HG02763 (cell line): Measurements from ENCODE around the gene UQCRHL.

Source experiments
- ATAC-seq: cut with Tn5 transposase; IDR thresholded peaks from one replicate; pipeline ENCODE4 v1.9.1; 2021; ENCODE audit warnings: mild to moderate bottlenecking, moderate library complexity; ENCODE audit not compliant: unreplicated experiment

Gene UQCRHL

DNA sequence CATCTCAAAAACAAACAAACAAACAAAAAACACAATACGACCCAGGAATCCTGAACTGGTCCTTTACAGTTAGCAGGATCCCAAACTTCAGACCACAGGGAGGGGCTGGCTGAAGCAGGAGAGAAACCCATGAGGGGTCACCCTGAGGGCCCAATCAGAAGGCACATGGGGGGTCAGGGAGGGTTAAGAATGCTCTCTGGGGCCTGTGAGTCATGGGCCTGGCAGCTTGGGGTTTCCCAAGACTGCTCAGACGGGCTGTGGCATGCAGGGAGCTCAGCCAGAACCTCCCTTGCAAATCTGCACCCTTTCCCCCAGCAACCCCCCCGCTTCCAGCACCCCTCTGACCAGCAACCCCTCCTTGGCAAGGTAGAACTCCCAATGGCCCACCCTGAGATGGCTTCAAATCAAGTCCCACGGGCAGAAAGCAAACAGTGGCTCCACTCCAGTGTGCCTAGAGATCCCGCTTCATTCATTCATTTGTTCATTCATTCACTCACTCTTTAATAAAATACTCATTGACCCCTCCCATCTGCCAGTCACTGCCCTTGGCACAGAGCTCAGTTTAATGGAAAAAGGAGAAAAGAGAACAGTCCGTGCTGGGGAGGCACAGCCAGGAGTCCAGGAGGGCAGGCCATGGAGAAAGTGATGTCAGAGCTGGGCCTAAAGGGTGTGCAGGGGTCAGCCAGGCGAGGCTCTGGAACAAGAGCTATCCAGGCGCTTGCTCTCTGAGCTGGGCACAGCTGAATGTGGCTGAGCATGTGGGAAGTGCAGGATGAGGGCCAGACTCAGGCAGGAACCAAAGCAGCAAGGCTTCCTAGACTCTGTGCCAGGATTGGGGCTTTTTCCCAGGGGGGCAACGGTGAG lies 8.2 kb downstream of the UQCRHL start:
- no peak for ATAC-seq

DNA sequence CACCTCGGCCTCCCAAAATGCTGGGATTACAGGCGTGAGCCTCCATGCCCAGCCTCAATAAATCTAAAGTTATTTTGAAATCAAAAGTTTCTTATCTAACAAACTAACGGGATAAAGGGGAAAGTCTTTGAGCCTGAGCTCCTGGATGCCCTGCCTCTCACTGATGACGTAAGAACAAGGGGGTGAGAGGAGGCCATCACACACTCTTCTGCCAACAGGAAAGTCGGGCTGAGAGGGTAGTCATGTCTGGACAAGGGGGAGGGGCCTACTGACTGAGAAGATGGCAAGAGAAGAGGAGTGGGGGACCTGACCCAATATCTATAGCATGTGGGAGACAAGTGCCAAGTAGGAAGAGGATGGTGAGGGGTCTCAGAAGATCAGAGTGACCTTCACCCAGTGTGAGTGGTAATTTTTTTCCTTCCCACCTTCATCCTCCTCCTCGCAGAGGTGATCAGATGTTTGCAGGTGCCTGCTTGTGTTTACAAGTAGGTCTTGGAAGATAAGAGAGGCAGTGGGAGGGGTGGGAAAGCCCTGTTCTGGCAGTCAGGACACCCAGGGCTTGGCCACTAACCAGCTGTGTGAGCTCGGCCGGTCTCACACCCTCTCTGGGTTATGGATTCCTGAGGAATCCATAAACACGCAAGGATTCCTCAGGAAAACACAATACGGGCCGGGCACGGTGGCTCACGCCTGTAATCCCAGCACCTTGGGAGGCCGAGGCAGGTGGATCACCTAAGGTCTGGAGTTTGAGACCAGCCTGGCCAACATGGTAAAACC lies 9.6 kb downstream of the UQCRHL start:
- no peak for ATAC-seq

DNA sequence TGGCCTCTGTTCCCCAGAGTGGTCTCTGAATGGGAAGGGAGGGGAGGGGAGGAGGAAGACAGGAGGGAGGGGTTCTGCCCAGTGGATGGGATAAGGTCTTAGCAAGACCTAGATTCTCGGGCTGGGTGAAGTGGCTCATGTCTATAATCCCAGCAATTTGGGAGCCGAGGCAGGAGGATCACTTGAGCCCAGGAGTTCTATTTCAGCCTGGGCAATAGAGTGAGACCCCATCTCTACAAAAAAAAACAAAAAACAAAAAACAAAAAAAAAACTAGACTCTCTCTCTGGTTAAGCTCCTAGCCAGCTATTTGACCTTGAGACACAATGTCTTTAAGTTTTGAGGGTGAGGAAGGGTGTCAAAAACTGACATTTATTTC lies 11.4 kb downstream of the UQCRHL start:
- ATAC-seq: no peak

DNA sequence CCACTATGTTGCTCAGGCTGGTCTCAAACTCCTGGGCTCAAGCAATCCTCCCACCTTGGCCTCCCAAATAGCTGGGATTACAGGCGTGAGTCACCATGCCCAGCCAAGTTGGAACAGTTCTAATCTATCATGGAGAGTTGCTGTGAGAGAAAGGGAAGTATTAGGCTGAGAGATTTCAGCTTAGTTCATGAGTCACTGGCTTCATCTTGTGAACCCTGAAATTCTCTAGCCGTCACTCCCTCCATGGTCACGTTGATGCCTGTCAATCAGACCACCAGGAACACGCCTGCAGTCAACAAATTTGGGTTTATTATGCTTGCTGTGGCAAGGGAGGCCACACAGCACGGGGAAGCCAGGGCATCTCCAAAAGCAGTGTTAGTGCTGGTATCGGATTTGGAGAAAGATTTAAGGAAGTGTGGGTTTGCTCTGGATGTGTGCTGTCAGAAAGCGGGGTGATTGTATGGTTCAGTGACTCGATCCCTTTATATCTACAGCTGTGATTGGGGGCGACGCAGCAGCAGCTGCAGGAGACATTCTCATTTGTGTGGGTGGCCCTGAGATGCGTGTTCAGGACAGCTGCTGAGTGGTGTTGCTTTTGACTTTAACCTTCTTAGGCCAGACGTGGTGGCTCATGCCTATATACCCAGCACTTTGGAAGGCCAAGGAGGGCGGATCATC lies 18.7 kb downstream of the UQCRHL start:
- no peak for ATAC-seq

DNA sequence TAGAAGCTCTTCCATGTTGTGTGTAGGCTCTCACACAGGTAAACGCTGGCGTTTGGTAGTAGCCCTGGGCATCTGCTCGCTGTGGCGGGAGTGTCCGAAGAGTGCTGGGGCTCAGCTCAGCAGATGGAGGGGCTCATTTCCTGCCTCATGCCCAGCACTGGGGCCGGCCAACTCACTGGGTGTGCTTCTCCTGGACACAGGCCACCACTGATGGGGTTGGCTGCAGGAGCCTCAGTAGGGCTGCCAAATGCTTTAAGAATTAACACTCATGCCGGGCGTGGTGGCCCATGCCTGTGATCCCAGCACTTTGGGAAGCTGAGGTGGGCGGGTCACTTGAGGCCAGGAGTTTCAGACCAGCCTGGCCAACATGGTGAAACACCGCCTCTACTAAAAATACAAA lies 20.9 kb downstream of the UQCRHL start:
- no peak for ATAC-seq

DNA sequence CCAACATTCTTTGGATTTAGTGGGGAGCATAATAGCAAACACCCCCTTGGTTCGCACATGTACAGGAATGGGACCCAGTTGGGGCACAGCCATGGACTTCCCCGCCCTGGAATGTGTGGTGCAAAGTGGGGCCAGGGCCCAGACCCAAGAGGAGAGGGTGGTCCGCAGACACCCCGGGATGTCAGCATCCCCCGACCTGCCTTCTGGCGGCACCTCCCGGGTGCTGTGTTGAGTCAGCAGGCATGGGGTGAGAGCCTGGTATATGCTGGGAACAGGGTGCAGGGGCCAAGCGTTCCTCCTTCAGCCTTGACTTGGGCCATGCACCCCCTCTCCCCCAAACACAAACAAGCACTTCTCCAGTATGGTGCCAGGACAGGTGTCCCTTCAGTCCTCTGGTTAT lies 21.8 kb downstream of the UQCRHL start:
- ATAC-seq: no peak

DNA sequence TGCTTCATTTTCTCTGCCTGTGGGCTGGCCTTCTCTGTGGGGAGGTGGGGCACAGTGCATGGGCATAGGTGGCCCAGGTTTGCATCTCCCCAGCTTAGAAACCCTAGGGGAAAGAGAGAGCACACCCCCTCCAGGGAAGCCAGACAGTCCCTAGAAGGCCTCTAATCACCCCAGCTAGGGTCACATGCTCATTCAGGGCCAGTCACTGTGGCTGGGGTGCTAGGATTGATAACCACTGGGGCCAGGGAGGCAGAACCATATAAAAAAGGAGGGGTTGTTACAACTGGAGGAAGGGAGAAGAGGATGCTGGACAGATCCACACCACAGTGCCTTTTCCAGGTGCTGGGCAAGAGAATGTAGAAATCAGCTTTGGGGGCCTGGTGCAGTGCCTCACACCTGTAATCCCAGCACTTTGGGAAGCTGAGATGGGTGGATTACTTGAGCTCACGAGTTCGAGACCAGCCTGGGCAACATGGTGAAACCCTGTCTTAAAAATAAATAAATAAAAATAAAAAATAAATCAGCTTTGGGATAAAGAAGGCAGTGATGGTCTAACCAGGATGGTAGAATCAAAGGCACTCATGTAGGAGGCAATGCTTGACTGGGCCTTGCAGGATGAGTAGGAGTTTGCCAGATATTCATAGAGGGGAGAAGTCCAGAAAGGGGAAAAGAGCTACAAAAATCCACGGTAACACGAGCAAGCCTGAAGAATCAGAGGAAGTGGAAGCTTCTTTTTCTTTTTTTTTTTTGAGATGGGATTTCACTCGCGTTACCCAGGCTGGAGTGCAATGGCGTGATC lies 29.3 kb downstream of the UQCRHL start:
- ATAC-seq: no peak

DNA sequence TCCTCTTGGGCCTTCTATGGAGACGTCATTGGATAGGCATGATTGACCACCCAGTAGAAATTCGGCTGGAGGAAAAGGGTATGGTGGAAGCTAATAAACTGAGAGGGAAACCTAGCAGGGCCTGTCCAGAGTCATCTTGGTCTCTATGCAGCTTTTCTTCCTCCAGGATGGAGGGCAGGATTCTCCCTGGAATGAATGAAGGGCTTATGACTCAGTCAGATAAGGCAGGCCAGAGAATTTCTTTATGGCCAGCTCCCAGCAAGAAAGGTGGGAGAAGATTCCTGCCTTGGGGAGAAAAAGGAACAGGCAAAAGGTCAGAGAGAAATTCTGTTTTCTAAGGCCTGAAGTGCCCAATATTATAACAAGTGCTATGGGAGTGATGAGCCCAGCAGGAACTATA lies 31.7 kb downstream of the UQCRHL start:
- no peak for ATAC-seq

DNA sequence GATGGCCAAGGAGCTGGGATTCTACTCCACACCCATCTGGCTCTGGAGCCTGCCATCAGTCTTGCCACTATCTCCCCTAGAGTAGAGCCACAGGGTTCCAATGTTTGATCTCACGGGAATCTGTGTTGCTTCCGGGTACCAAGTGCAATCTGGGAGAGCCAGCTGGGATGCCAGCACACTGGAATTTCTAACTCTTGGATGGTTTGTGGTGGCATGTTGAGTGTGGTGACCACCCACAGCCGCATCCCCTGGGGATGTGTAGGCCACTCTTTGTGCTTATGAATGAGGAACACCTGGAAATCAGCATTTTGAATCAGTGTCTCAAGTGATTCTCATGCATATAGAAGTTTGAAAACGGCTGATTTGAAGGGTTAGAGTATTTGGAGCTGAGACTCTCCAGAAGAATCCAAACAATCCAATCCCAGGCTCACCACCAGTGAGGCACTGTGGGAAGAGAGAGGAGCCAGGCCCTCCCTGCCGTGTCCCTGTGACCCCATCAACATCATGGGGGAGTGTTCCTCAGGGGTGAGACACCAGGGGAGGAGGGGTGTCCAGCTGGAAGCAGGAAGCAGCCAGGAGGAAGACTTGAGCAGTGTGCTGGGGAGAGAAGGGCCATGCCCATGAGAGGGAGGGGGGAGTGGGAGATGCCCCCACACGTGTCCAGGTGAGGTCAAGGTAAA lies 35.5 kb downstream of the UQCRHL start:
- no peak for ATAC-seq

DNA sequence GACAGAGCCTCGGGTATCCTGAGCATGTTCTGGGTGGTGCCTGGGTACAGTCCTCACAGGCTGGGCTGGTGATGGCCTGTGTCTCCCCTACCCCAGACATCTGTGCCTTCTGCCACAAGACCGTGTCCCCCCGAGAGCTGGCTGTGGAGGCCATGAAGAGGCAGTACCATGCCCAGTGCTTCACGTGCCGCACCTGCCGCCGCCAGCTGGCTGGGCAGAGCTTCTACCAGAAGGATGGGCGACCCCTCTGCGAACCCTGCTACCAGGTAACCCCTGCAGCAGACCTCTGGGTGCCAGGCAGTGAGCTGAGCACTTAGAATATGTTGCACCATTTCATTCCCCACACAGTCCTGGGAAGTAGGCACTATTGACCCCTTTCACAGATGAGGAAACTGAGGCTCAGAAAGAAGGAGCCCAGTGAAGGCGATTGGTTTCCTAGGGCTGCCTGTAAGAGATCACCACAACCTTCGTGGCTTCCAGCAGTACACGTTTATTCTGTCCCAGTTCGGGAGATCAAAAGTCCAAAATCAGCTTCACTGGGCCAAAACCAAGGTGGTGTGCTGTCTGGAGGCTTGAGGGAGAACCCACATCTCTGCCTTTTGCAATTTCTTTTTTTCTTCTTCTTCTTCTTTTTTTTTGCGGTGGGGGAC lies 37.0 kb downstream of the UQCRHL start:
- ATAC-seq: no peak

DNA sequence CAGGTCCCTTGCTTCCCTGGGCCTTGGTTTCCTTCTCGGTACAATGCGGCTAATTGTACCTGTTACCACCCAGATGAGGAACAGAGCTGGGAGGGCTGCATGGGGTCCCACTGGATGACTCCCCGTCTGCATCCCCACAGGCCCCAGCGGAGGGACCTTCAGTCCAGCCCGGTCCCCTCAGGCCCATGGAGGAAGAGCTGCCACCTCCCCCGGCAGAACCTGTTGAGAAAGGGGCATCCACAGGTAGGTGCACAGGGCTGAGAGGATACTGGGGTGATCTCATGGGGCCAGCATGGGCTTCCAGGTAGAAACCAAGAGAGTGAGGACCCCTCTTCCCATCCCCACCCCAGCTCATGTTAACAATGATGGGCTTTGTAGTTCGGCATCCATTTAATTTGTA lies 39.1 kb downstream of the UQCRHL start:
- ATAC-seq: no peak

DNA sequence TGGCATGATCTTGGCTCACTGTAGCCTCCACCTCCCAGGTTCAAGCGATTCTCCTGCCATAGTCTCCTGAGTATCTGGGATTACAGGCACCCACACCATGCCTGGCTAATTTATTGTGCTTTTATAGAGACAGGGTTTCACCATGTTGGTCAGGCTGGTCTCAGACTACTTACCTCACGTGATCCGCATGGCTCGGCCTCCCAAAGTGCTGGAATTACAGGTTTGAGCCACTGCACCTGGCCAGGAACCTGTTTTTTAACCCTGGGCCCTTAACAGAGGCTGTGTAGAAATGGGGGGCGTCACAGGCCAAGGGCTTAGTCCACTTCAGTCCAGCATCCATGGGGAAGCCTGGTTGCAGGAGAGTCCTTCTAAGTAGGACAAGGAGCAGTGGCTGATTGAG lies 39.5 kb downstream of the UQCRHL start:
- ATAC-seq: no peak

DNA sequence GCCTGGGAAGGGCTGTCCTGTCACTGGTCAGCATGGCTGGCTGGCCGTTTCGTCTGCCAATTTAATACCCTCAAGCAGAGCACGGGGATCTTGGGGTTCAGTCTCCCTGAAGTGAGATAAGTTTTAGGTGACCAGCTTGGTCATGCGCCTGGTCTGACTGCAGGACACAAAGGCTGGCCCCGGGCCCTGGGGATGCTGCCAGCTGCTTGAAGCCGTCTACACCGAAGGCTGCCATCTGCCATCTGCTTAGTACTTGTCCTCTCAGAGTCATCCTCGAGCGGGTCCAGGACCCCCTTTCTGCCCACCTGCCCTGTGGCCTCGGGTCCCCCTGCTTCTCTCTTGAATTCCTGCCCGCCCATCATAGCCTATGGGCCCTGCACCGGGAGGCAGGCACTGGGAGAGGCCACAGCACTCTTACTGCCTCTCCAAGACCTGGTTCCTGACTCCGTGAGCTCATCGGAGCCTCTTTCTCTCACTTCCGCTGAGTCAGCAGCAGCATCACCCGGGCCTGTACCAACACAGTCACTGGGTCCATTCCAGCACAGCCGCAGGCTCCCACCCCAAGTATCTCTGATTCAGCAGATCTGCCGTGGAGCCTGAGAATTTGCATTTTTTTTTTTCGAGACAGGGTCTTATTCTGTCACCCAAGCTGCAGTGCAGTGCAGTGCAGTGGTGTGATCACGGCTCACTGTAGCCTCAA lies 41.8 kb downstream of the UQCRHL start:
- no peak for ATAC-seq

DNA sequence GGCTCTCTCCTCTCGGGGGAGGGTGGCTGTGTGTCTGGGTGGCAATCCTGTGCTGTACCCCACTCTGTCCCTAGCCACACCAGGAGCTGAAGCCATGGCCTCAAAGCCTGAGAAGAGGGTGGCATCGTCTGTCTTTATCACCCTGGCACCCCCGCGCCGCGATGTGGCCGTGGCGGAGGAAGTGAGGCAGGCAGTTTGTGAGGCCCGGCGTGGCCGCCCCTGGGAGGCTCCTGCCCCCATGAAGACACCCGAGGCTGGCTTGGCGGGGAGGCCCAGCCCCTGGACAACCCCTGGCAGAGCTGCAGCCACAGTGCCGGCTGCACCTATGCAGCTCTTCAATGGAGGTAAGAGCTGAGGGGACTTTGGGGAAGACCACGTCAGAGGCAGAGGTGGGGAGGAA lies 42.6 kb downstream of the UQCRHL start:
- ATAC-seq: no peak

DNA sequence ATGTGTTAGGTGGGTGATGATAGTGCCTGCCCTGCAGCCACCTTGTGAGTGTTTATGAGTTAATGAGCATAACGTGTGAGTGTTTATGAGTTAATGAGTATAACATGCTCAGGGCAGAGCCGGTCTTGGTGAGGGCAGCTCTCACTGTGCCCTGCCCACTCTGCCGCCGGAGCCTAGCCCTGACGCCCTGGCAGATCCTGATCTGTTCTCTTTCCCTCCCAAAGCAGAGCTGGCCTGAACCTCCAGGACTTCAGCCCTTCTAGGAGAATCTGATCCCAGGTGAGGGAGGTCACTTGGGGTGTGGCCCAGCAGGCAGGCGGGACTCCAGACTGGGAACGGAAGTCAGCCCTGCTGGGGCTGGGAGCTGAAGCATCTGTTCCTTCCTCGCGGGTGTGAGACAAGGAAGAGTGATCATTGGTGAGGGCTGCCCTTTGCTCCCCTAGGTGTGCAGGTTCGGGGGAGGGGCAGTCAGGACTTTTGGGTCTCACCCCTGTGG lies 43.1 kb downstream of the UQCRHL start:
- no peak for ATAC-seq

DNA sequence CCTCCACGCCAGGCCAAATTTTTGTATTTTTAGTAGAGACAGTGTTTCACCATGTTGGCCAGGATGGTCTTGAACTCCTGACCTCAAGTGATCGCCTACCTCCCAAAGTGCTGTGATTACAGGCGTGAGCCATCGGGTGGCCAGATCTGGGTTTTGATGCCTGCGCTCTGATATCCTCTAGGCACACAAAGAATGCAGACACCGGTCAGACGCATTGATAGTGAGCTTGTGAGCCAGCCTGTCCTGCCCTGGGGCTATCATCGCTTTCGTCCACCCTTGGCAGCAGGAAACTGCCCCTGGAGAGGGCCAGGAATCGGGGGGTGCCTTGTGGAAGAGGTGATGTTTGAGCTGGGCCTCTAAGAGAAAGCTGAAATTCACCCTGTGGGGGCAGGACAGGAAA lies 44.9 kb downstream of the UQCRHL start:
- no peak for ATAC-seq

DNA sequence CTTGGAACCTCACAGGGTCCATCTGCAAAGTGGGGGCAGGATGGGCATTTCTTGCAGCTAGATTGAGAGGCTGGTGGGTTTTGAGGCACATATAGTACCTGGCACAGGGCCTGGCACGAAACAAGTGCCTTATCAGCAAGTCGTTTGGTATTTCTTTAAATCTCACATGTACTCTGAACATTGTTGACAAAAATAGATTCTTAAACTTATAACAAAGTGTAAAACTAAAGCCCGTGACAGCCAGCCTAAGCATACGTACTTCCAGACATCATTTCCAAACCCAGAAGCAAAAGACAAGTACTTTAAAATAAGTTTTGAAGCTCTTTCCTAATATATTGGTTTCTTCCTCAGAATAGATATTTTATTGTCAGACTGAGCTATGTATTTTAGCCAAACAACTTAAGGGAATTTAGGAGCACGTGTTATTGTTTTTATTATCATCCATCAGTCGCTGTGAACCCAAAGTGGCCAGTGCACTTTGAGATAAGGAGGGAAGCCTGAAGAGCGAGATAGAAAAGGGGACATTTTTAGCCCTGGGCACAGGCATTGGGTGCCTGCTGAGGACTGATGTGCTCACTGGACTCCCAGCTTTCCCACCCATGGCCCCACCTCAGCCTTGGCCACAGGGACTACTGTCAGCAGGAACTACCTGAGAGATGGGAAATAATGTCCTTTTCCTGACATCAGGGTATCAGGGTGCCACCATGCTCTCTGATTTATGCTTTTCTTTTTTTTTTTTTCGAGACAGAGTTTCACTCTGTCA lies 45.9 kb downstream of the UQCRHL start:
- no peak for ATAC-seq

DNA sequence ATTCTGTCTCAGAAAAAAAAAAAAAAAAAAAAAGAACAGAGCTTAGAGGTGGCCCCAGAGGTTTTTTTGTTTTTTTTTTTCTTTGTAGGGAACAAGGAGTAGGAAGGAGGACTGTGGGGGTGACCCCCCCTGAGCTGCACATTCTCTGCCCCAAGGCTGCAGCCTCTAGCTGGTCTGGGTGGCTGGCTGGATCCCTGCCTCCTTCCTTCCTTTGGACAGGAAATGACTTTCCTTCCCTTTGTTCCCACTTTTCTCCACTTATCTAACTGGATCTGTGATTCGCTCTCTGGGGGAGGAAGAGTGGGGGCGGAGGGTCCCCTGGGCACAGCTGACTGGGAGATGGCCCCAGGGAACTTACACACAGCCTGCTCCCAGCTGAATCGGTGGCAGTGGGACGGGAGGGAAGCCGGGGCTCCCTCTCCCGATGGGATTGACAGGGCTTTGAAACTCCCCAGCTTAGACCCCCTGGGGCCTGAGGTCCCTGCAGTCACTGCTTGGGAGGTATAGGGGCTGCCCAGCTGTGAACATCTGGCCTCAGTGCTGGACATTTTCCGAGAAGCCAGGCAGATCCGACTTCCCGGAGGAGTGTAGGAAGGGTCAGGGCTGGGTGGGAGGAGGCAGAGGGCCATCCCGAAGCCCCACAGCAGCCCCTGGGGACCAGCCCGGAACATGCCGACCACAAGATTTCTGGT lies 46.8 kb downstream of the UQCRHL start:
- no peak for ATAC-seq
